ENCODE data around the gene C11orf86.

Gene C11orf86

DNA sequence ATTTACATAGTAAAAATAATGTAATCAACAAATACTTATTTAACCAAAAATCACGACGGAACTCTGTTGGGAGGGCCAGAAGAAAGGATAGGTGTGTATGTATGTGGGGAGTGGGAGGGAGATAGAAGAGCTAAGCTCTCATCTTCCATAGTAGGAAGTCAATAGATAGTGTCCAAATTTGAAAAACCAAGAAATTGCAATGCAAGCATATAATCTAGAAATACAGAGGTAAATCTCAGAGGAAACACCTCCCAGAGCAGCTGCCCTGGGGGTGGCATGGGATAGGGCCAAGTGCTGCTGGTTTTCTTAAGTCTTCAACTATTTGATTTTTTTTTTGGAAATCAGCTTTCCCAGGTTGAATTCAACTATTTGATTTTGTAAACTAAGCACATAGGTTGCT, 16.9 kb downstream of the C11orf86 start:
- no peaks in the 10 kb centered on the region for H4K20me1 ChIP-seq (ENCODE audit: insufficient read depth, low read length)
- H2AFZ ChIP-seq (ENCODE audit: low read depth, low read length): no peak overlapping the region
- H3K79me2 ChIP-seq (ENCODE audit: low read length): no peaks in the 10 kb centered on the region
- no peaks in the 10 kb centered on the region for H3K36me3 ChIP-seq (replicated peaks; ENCODE audit: low read depth, low read length)
- no peaks in the 10 kb centered on the region for H3K4me1 ChIP-seq (ENCODE audit: low read length)
- H3K9ac ChIP-seq (ENCODE audit: low read length): no peak overlapping the region
- TF ChIP-seq EZH2phosphoT487 (IDR thresholded peaks at IDR 0.05; ENCODE audit: low read depth): no peak
- TF ChIP-seq, protein P1, sequence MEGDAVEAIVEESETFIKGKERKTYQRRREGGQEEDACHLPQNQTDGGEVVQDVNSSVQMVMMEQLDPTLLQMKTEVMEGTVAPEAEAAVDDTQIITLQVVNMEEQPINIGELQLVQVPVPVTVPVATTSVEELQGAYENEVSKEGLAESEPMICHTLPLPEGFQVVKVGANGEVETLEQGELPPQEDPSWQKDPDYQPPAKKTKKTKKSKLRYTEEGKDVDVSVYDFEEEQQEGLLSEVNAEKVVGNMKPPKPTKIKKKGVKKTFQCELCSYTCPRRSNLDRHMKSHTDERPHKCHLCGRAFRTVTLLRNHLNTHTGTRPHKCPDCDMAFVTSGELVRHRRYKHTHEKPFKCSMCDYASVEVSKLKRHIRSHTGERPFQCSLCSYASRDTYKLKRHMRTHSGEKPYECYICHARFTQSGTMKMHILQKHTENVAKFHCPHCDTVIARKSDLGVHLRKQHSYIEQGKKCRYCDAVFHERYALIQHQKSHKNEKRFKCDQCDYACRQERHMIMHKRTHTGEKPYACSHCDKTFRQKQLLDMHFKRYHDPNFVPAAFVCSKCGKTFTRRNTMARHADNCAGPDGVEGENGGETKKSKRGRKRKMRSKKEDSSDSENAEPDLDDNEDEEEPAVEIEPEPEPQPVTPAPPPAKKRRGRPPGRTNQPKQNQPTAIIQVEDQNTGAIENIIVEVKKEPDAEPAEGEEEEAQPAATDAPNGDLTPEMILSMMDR (IDR thresholded peaks at IDR 0.05; ENCODE audit: low read depth, low read length): no peak
- H3K9me3 ChIP-seq (ENCODE audit: insufficient read depth, low read length): no peaks in the 10 kb centered on the region
- H3K4me3 ChIP-seq (ENCODE audit: low read length): no peak overlapping the region
- H3K27me3 ChIP-seq (ENCODE audit: low read depth, low read length): peaks cover 15% of the 10 kb centered on the region
- no peak overlapping the region for H3K27ac ChIP-seq (ENCODE audit: low read length)
- no peak overlapping the region for H3K4me2 ChIP-seq (ENCODE audit: low read length)

DNA sequence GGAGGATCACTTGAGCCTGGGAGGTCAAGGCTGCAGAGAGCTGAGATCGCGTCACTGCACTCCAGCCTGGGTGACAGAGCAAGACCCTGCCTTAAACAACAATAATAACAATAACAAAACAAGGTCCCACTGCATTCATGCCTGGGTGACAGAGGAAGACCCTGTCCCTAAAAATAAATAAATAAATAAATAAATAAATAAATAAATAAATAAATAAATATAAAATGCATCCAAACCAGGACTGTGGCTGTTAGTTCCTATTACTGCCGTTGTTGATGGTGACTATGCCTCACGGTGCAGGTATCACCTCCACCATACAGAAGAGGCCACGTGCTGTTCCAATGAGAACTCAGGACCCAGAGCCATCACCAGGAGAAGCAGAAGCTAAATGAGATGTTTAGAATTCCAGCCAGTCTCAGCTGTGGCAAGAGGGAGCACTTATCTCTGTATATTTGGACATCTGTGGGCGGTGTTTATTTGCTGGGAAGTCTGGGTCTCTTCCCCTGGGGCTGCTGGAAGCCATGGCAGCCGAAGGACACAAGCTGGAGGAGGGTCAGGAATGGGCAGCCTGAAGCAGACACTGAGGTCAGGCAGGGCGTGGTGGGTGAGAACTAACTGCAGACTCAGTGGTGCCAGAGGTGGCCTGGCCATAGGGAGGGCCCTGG, 21.6 kb downstream of the C11orf86 start:
- Histone ChIP-seq H3K27ac (ENCODE audit: low read length) (no peak overlapping the region), H3K79me2 (ENCODE audit: low read length) (no peaks in the 10 kb centered on the region), H3K4me1 (ENCODE audit: low read length) (no peaks in the 10 kb centered on the region), H3K9me3 (ENCODE audit: insufficient read depth, low read length) (no peaks in the 10 kb centered on the region), H3K36me3 (replicated peaks; ENCODE audit: low read depth, low read length) (no peaks in the 10 kb centered on the region), H3K4me3 (ENCODE audit: low read length) (no peak overlapping the region), H4K20me1 (ENCODE audit: insufficient read depth, low read length) (no peaks in the 10 kb centered on the region), H3K4me2 (ENCODE audit: low read length) (no peak overlapping the region), H2AFZ (ENCODE audit: low read depth, low read length) (no peak overlapping the region), H3K27me3 (ENCODE audit: low read depth, low read length) (peaks cover 18% of the 10 kb centered on the region), H3K9ac (ENCODE audit: low read length) (no peak overlapping the region)
- no peak for TF ChIP-seq EZH2phosphoT487 (IDR thresholded peaks at IDR 0.05; ENCODE audit: low read depth)
- TF ChIP-seq, protein P1 (IDR thresholded peaks at IDR 0.05; ENCODE audit: low read depth, low read length): no peak

DNA sequence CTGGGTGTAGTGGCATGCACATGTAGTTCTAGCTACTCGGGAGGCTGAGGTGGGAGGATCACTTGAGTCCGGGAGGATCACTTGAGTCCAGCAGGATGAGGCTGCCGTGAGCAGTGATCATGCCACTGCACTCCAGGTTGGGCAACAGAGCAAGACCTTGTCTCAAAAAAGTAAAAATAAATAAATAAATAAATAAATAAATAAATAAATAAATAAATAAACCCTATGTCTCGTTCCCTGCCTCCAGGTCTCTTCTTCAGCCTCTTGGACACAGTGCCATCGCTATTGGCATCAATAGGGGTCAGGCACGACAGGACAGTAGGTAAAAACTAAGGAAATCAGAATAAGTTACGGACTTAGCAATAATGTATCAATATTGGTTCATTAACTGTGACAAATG, 24.5 kb downstream of the C11orf86 start:
- Histone ChIP-seq H2AFZ (ENCODE audit: low read depth, low read length) (no peak overlapping the region), H3K9me3 (ENCODE audit: insufficient read depth, low read length) (no peaks in the 10 kb centered on the region), H3K27ac (ENCODE audit: low read length) (no peak overlapping the region), H3K36me3 (replicated peaks; ENCODE audit: low read depth, low read length) (no peaks in the 10 kb centered on the region), H3K4me3 (ENCODE audit: low read length) (no peak overlapping the region), H4K20me1 (ENCODE audit: insufficient read depth, low read length) (no peaks in the 10 kb centered on the region), H3K9ac (ENCODE audit: low read length) (no peak overlapping the region), H3K27me3 (ENCODE audit: low read depth, low read length) (peaks cover 9% of the 10 kb centered on the region; the same call in 1 of the 2 replicates), H3K79me2 (ENCODE audit: low read length) (no peaks in the 10 kb centered on the region), H3K4me1 (ENCODE audit: low read length) (no peaks in the 10 kb centered on the region), H3K4me2 (ENCODE audit: low read length) (no peak overlapping the region)
- TF ChIP-seq EZH2phosphoT487 (IDR thresholded peaks at IDR 0.05; ENCODE audit: low read depth): no peak
- TF ChIP-seq, protein P1 (IDR thresholded peaks at IDR 0.05; ENCODE audit: low read depth, low read length): no peak

GRCh38 chr11:67001332-67001731, 26.2 kb downstream of the C11orf86 start:
- H3K9ac ChIP-seq (ENCODE audit: low read length): no peak overlapping the region

More at GRCh38 chr11:67001332-67001731, 26.2 kb downstream of the C11orf86 start:
- Histone ChIP-seq H3K4me2 (ENCODE audit: low read length) (no peak overlapping the region), H3K79me2 (ENCODE audit: low read length) (no peaks in the 10 kb centered on the region), H4K20me1 (ENCODE audit: insufficient read depth, low read length) (no peaks in the 10 kb centered on the region), H3K27ac (ENCODE audit: low read length) (no peak overlapping the region), H3K27me3 (ENCODE audit: low read depth, low read length) (peaks cover 9% of the 10 kb centered on the region; the same call in 1 of the 2 replicates), H3K36me3 (replicated peaks; ENCODE audit: low read depth, low read length) (no peaks in the 10 kb centered on the region), H2AFZ (ENCODE audit: low read depth, low read length) (no peak overlapping the region), H3K4me1 (ENCODE audit: low read length) (peaks cover 2% of the 10 kb centered on the region), H3K4me3 (ENCODE audit: low read length) (no peak overlapping the region), H3K9me3 (ENCODE audit: insufficient read depth, low read length) (no peaks in the 10 kb centered on the region)
- TF ChIP-seq EZH2phosphoT487 (IDR thresholded peaks at IDR 0.05; ENCODE audit: low read depth): no peak
- TF ChIP-seq, protein P1 (IDR thresholded peaks at IDR 0.05; ENCODE audit: low read depth, low read length): no peak

Data from OCI-LY3 (cell line).